Ascending aorta (tissue), 2 donors: ENCODE data around the gene DDX46. TPM values are rescaled to one million over a fixed set of nuclear protein-coding genes. Genes with fewer than 3 reads are reported as not detected.
"Not testable (repeated sequence)": the region's sequence is repeated elsewhere in the genome, so short reads cannot be mapped to it uniquely, and the experiment has no call there.

ENCODE experiments used
- DNase-seq, 2 donors: peaks; one replicate each; pipeline ENCODE4 v3.0.0-alpha.2; 2019; ENCODE audit warnings: low spot score in 2 of 2
- H3K27ac ChIP-seq, 2 donors: fragments of 200-600 bp; sonication (generic); one replicate each; pipeline ENCODE4 v1.5.1; 2016 to 2017; ENCODE audit warnings: mild to moderate bottlenecking in 1 of 2
- H3K27me3 ChIP-seq: fragments of 200-600 bp; sonication (generic); one replicate; pipeline ENCODE4 v1.5.1; 2017
- H3K36me3 ChIP-seq, 2 donors: fragments of 200-600 bp; sonication (generic); one replicate each; pipeline ENCODE4 v1.5.1; 2016
- H3K4me1 ChIP-seq, 2 donors: fragments of 200-600 bp; sonication (generic); one replicate each; pipeline ENCODE4 v1.5.1; 2016 to 2017; ENCODE audit warnings: mild to moderate bottlenecking in 1 of 2
- H3K4me3 ChIP-seq, 2 donors: fragments of 200-600 bp; sonication (generic); one replicate each; pipeline ENCODE4 v1.5.1; 2016 to 2017; ENCODE audit warnings: mild to moderate bottlenecking in 1 of 2
- H3K9me3 ChIP-seq, 2 donors: fragments of 200-600 bp; sonication (generic); one replicate each; pipeline ENCODE4 v1.5.1; 2016
- intact Hi-C: fragments of 100-400 bp; cut with DNase I; formaldehyde crosslinking; loops from one replicate; pipeline ENCODE4 v1.15.1; 2023
- total RNA-seq: library from RNA; depleted of rRNA; stranded (reverse); fragments of >200 nt; gene quantifications from one replicate; pipeline ENCODE4 v1.1.0, GENCODE V29; 2016
- TF ChIP-seq, protein P1 (sequence below), 3 experiments: fragments of 200-600 bp in 2 of 3; fragments of 450-650 bp in 1 of 3; sonication (generic) in 2 of 3; IDR thresholded peaks; one replicate each; pipeline ENCODE4 v1.5.1; 2016 to 2019; ENCODE audit warnings: antibody characterized with exemption in 3 of 3, mild to moderate bottlenecking in 1 of 3, moderate library complexity in 1 of 3

DDX46 gene, protein sequence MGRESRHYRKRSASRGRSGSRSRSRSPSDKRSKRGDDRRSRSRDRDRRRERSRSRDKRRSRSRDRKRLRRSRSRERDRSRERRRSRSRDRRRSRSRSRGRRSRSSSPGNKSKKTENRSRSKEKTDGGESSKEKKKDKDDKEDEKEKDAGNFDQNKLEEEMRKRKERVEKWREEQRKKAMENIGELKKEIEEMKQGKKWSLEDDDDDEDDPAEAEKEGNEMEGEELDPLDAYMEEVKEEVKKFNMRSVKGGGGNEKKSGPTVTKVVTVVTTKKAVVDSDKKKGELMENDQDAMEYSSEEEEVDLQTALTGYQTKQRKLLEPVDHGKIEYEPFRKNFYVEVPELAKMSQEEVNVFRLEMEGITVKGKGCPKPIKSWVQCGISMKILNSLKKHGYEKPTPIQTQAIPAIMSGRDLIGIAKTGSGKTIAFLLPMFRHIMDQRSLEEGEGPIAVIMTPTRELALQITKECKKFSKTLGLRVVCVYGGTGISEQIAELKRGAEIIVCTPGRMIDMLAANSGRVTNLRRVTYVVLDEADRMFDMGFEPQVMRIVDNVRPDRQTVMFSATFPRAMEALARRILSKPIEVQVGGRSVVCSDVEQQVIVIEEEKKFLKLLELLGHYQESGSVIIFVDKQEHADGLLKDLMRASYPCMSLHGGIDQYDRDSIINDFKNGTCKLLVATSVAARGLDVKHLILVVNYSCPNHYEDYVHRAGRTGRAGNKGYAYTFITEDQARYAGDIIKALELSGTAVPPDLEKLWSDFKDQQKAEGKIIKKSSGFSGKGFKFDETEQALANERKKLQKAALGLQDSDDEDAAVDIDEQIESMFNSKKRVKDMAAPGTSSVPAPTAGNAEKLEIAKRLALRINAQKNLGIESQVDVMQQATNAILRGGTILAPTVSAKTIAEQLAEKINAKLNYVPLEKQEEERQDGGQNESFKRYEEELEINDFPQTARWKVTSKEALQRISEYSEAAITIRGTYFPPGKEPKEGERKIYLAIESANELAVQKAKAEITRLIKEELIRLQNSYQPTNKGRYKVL
- total RNA-seq, result 84.1 TPM

DNA sequence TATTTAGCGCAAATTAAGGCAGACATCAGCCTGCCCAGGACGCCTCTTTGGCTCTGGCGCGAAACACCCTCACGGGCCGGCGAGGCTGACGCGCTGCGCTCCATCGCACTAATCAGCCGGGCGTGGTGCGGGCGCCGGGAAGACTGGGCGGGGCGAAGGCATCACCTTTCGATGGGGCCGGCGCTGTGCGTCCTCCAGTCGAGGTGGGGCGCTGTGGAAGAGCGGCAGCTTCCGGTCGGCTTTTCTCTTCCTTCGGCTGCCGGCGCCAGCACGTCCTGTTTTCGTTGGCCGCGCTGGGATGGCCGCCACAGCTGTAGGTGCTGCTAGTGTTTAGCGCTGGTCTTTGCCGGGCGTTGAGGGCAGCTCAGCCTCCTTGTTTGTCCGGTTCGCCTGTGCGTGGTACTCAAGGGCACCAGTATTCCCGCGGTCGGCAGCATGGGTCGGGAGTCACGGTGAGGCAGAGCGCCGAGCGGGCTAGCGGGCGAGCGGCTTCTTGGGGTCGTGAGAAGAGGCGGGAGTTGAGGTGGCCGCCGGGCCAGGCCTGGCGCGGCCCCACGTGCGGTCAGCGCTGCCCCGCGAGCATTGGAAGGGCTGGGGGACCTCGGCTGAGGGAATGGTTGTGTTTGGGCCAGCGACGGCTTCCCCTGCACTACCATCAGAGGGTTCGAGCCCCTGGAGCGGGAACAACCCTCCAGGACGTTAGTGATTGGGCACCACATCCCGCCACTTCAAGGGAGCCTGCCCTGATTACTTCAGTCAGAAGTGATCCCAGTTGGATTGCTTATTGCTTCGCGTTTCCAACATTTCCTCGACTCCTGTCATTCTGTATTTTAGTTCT, at the start of gene DDX46:
Gene DDX46 (plus strand): TSS at position 276 of the 838 bp plus-strand sequence. CDS start 160 bp downstream, at position 436.
- intact Hi-C loops, result loop anchor here (1.0 to 5.0 kb wide), 2 partner anchors 20 to 89 kb away; partner anchors contain the start of genes C5orf24 and CAMLG
- Histone ChIP-seq H3K4me1 (peaks cover 3 to 7% of the 10 kb centered on the region in 2 donors), H3K36me3 (peaks cover 0 to under 1% of the 10 kb centered on the region in 2 donors), H3K27me3 (no peaks in the 10 kb centered on the region), H3K27ac (peak within 1 kb of the TSS; percentile 74 to 82), H3K4me3 (peak within 1 kb of the TSS; percentile 91 to 97), H3K9me3 (no peaks in the 10 kb centered on the region)
- peak; percentile 58 to 95 for DNase-seq
- TF ChIP-seq, protein P1, sequence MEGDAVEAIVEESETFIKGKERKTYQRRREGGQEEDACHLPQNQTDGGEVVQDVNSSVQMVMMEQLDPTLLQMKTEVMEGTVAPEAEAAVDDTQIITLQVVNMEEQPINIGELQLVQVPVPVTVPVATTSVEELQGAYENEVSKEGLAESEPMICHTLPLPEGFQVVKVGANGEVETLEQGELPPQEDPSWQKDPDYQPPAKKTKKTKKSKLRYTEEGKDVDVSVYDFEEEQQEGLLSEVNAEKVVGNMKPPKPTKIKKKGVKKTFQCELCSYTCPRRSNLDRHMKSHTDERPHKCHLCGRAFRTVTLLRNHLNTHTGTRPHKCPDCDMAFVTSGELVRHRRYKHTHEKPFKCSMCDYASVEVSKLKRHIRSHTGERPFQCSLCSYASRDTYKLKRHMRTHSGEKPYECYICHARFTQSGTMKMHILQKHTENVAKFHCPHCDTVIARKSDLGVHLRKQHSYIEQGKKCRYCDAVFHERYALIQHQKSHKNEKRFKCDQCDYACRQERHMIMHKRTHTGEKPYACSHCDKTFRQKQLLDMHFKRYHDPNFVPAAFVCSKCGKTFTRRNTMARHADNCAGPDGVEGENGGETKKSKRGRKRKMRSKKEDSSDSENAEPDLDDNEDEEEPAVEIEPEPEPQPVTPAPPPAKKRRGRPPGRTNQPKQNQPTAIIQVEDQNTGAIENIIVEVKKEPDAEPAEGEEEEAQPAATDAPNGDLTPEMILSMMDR (IDR thresholded peaks at IDR 0.05), result peak; percentile 59 to 88 (median 85)

DNA sequence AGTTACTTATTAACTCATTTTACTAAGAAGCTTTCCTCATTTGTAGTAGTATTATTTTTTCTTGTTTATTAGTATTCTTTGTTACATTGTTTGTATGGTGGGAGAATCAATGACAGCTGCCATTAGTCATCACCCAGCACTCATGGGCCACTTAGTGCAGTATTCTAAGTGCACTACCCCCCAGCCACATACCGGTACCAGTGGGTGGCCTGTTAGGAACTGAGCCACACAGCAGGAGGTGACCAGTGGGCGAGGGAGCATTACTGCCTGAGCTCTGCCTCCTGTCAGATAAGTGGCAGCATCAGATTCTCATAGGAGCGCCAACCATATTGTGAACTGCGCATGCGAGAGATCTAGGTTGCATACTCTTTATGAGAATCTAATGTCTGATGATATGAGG, 44.5 kb upstream of the DDX46 start:
- no peaks in the 10 kb centered on the region for H3K27me3 ChIP-seq
- peaks cover 82 to 83% of the 10 kb centered on the region in 2 donors for H3K36me3 ChIP-seq
- TF ChIP-seq, protein P1 (IDR thresholded peaks at IDR 0.05), result no peak
- H3K4me3 ChIP-seq, result no peak overlapping the region
- intact Hi-C loops, result no loop called here
- H3K27ac ChIP-seq, result no peak overlapping the region
- H3K4me1 ChIP-seq, result no peaks in the 10 kb centered on the region
- H3K9me3 ChIP-seq, result no peaks in the 10 kb centered on the region
- DNase-seq, result no peak

DNA sequence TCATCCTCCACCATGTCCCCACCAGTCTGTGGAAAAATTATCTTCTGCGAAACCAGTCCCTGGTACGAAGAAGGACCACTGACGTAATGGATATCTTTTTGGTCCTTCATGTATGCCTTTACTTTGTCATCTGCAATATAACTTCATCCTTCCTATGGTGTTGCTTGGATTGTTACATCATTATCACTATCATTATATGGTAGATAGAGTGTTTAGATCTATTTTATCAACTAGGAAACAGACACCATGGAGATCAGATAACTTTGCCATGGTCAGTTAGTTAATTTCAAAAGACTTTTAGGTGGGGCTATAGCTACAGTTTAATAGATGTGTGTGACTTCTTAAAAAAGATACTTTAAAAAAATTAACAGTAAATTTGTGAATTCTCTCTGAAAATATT, 44.0 kb upstream of the DDX46 start:
- no peaks in the 10 kb centered on the region for H3K4me1 ChIP-seq
- H3K4me3 ChIP-seq, result no peak overlapping the region
- no peak overlapping the region for H3K27ac ChIP-seq
- H3K27me3 ChIP-seq, result no peaks in the 10 kb centered on the region
- intact Hi-C loops, result no loop called here
- TF ChIP-seq, protein P1 (IDR thresholded peaks at IDR 0.05), result no peak
- DNase-seq, result no peak
- peaks cover 82 to 84% of the 10 kb centered on the region in 2 donors for H3K36me3 ChIP-seq
- no peaks in the 10 kb centered on the region for H3K9me3 ChIP-seq

DNA sequence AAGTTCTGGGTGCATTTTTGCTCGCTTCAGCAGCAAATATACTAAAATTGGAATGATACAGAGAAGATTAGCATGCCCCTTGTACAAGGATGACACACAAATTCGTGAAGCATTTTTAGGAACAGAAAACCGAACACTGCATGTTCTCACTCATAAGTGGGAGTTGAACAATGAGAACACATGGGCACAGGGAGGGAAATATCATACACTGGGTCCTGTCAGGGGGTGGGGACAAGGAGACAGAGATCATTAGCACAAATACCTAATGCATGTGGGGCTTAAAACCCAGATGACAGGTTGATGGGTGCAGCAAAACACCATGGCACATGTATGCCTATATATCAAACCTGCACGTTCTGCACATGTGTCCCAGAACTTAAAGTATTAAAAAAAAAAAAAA, 43.1 kb upstream of the DDX46 start:
- peaks cover 81 to 86% of the 10 kb centered on the region in 2 donors for H3K36me3 ChIP-seq
- H3K4me1 ChIP-seq, H3K27me3 ChIP-seq, DNase-seq, H3K27ac ChIP-seq, H3K9me3 ChIP-seq, intact Hi-C loops, H3K4me3 ChIP-seq: not testable (repeated sequence)

DNA sequence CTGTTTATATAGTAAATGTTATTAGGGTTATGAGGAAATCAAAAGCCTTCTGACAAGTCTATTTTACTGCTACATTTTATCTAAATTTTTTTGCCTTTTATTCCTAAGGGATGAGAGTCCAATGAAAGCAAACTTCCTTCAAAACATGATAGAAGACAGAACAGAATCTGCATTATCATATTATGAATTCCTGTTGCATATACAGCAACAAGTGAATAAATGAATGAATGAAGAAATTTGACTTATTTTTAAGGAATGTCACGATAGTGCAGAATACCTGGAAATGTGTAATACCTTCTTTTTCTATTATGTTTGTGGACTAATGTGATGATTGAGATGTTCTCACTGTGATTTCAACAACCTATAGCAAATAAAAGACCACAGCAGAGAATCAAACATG, 33.7 kb upstream of the DDX46 start:
- DNase-seq, result no peak
- TF ChIP-seq, protein P1 (IDR thresholded peaks at IDR 0.05), result no peak
- no peak overlapping the region for H3K27ac ChIP-seq
- H3K4me3 ChIP-seq, result no peak overlapping the region
- peaks cover 53 to 58% of the 10 kb centered on the region in 2 donors for H3K36me3 ChIP-seq
- no peaks in the 10 kb centered on the region for H3K27me3 ChIP-seq
- no peaks in the 10 kb centered on the region for H3K4me1 ChIP-seq
- H3K9me3 ChIP-seq, result no peaks in the 10 kb centered on the region
- intact Hi-C loops, result no loop called here
